ENCODE results near the gene EXOC3. TPM values are rescaled to one million over a fixed set of nuclear protein-coding genes. Genes with fewer than 3 reads are reported as not detected.
"Not testable (repeated sequence)": the region's sequence is repeated elsewhere in the genome, so short reads cannot be mapped to it uniquely, and the experiment has no call there.

The EXOC3 gene
- total RNA-seq, 1 donor from 2014 or later: 66.4 TPM

DNA sequence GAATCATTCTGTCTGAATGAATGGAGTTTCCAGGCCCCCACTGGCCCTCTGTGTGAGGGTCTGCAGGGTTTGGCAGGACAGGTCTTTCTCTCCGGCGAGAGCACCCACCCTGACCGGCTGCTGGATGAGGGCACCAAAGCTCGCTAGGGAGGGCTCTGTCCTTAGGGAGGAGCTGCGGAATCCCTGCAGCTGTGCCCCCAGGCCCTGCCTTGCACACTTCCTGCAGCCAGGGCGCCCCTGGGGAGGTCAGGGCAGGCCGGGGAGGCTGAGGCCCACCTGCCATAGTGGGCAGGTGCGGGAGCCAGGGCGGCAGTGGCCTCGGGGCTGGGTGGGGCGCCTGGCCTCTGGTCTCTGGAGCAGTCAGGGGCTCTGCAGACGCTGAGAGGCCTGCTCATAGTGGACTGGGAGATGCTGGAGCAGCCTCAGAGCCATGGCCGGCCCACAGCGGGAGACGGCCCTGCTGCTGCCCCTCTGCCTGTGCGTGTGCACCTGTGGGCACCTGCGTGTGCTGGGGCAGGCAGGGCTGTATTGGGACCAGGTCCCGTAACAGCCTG, 36.1 kb downstream of the EXOC3 start:
- no peak for DNase-seq (ENCODE audit: low spot score)
- intact Hi-C loops (cut with micrococcal nuclease): no loop called here
- peaks cover 2% of the 10 kb centered on the region for H3K4me1 Mint-ChIP-seq (ENCODE audit: low read depth)
- no peaks in the 10 kb centered on the region for H3K9me3 Mint-ChIP-seq
- H3K27me3 Mint-ChIP-seq (ENCODE audit: low read depth): peaks cover 3% of the 10 kb centered on the region
- H3K36me3 Mint-ChIP-seq (ENCODE audit: low read depth): no peaks in the 10 kb centered on the region
- no peak overlapping the region for H3K27ac Mint-ChIP-seq
- no peak overlapping the region for H3K4me3 Mint-ChIP-seq (ENCODE audit: low read depth)

DNA sequence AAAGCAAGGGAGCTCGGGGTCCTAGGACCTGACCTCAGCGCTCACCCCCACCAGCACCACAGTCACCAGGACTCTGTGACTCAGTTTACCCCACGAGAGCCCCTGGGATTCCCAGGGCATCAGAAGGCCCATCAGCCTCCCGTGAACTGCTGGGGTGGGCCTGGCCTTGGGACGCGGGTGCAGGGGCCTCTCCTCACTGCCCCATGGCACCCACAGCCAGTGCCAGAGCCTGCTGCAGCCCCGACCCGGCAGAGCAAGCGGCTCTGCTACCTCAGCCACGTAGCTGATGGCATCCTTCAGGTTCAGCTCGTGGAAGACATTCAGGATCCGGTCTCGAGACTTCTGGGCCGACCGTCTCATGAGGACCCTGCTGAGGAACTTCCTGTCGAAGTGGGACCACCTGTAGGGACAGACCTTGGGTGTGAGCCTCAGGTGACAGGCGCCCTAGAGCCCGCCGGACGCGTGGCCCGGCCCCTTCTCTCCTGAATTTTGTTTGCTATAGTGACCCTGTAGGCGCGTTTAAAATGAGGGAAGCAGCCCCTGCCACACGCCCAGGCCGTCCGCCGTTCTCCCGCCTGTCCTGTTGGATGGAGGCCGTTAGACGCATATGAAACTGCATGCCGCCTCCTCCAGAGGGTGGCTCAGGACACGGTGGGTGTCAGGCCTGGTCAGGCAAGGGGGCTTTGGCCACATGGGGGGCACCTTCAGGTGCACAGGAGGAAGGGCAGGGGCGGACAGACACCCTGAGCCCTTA, 36.8 kb downstream of the EXOC3 start:
- Mint-ChIP-seq H3K27ac (no peak overlapping the region), H3K9me3 (no peaks in the 10 kb centered on the region), H3K36me3 (ENCODE audit: low read depth) (no peaks in the 10 kb centered on the region), H3K4me3 (ENCODE audit: low read depth) (no peak overlapping the region), H3K4me1 (ENCODE audit: low read depth) (peaks cover under 1% of the 10 kb centered on the region), H3K27me3 (ENCODE audit: low read depth) (peaks cover 3% of the 10 kb centered on the region)
- intact Hi-C loops (cut with micrococcal nuclease): no loop called here
- no peak for DNase-seq (ENCODE audit: low spot score)

DNA sequence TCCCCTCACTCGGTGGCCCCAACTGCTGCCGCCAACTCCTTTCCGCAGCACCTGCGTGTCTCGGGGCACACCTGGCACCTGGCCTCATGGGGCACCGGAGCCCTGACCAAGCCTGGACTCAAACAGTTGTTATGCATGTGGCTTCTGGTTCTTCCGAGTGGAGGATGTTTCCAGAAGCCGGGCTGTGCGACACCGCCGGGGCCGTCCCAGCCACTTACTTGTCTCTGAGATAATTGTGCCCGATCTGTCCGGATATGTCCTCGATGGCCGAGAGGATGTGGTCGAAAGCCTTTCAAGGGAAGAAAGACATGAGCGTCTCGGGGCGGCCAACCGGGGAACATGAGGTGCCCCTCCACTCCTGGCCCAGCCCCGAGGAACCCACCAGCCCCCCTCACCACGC, 38.4 kb downstream of the EXOC3 start:
- H3K4me1 Mint-ChIP-seq (ENCODE audit: low read depth): no peaks in the 10 kb centered on the region
- intact Hi-C loops (cut with micrococcal nuclease): no loop called here
- H3K4me3 Mint-ChIP-seq (ENCODE audit: low read depth): no peak overlapping the region

DNA sequence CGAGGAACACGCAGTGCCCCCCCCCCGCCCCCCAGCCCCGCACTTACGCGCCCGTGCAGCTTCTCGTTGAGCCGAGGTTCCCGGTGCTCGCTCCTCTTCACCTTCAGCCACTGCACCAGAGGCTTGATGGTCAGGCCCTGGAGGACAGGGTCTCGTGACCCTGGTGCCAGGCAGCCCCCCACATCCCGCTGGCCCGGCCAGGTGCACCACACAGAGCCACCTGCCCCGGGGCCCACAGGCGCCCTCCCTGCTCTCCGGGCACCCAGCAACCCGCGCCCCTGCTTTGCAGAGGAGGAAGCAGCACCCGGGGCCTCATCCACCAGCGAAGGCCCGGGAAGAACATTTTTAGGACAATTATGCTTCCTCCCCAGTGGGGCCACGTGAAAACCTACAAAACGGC, 39.0 kb downstream of the EXOC3 start:
- DNase-seq (ENCODE audit: low spot score): no peak
- no peaks in the 10 kb centered on the region for H3K4me1 Mint-ChIP-seq (ENCODE audit: low read depth)
- peaks cover 1% of the 10 kb centered on the region for H3K27me3 Mint-ChIP-seq (ENCODE audit: low read depth)
- H3K9me3 Mint-ChIP-seq: no peaks in the 10 kb centered on the region
- H3K36me3 Mint-ChIP-seq (ENCODE audit: low read depth): no peaks in the 10 kb centered on the region
- no peak overlapping the region for H3K4me3 Mint-ChIP-seq (ENCODE audit: low read depth)
- no peak overlapping the region for H3K27ac Mint-ChIP-seq
- intact Hi-C loops (cut with micrococcal nuclease): no loop called here

More for the DNA sequence above, 38.4 kb downstream of the EXOC3 start:
- Mint-ChIP-seq H3K27me3 (ENCODE audit: low read depth) (peaks cover 1% of the 10 kb centered on the region), H3K27ac (no peak overlapping the region), H3K36me3 (ENCODE audit: low read depth) (no peaks in the 10 kb centered on the region), H3K9me3 (no peaks in the 10 kb centered on the region)
- DNase-seq (ENCODE audit: low spot score): no peak

DNA sequence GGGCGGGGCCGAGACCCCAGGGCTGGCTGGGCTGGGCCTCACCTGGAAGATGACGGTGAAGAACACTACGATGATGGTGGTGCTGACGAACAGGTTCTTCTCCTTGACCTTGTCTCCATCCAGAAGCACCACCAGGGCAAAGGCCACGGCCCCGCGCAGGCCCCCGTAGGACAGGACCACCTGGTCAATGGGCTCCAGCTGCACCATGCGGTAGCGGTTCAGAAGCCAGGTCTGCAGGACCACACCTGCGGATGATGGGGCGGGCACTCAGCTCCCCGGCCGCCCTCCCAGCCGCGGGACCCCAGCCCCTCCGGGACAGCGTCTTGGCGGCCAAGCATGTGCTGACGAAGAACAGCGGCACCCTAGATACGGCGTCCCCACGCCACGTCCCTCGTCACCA, 39.5 kb downstream of the EXOC3 start:
- no peaks in the 10 kb centered on the region for H3K4me1 Mint-ChIP-seq (ENCODE audit: low read depth)
- H3K9me3 Mint-ChIP-seq: no peaks in the 10 kb centered on the region
- no peak for DNase-seq (ENCODE audit: low spot score)
- no peak overlapping the region for H3K27ac Mint-ChIP-seq
- intact Hi-C loops (cut with micrococcal nuclease): no loop called here
- no peaks in the 10 kb centered on the region for H3K36me3 Mint-ChIP-seq (ENCODE audit: low read depth)
- H3K27me3 Mint-ChIP-seq (ENCODE audit: low read depth): peaks cover 1% of the 10 kb centered on the region
- H3K4me3 Mint-ChIP-seq (ENCODE audit: low read depth): no peak overlapping the region

DNA sequence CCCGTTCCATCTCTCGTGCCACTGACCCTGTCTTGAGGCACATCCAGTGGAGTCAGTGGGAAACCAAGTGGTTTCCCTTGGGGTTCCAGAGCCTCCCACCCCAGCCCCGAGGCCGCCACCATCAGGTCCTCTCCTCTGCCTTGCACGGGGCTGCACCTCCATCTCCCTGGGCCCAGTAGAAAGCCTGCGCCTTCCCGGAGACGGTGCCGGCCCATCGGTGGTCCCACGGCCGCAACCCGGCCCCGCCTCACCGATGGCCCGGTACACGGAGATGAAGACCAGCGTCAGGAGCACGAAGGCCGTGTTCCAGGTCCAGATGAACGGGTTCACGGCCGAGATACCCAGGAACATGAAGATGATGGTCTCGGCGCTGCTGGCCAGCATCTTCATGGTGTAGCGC, 40.0 kb downstream of the EXOC3 start:
- Mint-ChIP-seq H3K27ac (no peak overlapping the region), H3K27me3 (ENCODE audit: low read depth) (peaks cover 1% of the 10 kb centered on the region), H3K36me3 (ENCODE audit: low read depth) (no peaks in the 10 kb centered on the region), H3K9me3 (no peaks in the 10 kb centered on the region), H3K4me1 (ENCODE audit: low read depth) (no peaks in the 10 kb centered on the region), H3K4me3 (ENCODE audit: low read depth) (no peak overlapping the region)
- no peak for DNase-seq (ENCODE audit: low spot score)
- intact Hi-C loops (cut with micrococcal nuclease): no loop called here

DNA sequence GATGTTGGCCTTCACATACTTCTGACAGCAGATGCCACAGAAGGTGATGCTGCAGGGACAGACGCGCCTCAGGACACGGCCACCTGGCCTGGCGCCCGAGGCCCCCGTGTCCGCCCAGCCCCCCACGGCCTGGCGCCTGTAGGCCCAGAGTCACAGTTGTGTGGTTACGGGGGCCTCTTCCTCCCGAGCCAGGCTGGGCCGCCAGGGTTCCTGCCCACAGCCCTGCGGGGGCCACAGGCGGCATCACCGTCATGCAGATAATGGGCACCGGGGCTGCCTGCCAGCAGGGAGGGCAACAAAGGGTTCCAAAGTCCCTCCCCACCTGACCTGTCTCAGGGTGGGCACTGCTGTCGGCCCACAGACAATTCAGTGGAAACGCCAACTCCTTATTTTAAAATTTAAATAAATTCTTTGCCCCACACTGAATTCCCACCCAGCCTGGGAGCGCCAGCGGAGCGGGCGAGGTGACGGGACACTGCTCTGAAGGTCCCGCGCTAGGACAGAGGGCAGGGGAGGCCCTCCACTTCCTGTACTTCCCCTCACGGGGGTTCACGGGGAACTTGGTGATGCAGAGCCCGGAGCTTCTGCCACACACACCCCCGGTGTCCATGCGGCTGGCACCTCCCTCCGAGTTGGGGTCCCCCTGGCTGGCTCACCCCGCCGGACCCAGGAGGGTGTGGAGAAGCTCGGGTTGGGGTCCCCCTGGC, 40.6 kb downstream of the EXOC3 start:
- Mint-ChIP-seq H3K27me3 (ENCODE audit: low read depth) (peaks cover 1% of the 10 kb centered on the region), H3K9me3 (no peaks in the 10 kb centered on the region), H3K36me3 (ENCODE audit: low read depth) (no peaks in the 10 kb centered on the region), H3K27ac (no peak overlapping the region), H3K4me1 (ENCODE audit: low read depth) (no peaks in the 10 kb centered on the region), H3K4me3 (ENCODE audit: low read depth) (no peak overlapping the region)
- no peak for DNase-seq (ENCODE audit: low spot score)
- intact Hi-C loops (cut with micrococcal nuclease): no loop called here

DNA sequence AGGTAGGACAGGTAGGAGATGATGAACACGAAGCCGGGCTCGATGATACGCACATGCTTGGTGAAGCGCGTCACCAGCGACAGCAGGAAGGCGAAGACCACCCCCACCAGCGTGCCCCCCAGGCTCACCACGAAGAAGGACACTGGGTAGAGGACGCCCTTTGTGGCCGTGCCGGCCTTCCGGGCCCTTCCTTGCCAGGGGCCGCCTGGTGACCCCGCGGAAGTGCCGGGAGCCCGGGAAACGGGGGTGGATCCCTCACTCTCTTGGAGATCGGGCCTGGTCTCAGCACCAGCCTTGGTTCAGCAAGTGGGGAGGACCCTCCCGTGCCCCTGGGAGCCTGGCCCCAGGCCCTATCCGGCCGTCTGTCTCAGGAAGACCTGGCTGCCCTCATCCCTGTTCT, 41.6 kb downstream of the EXOC3 start:
- Mint-ChIP-seq H3K4me1 (ENCODE audit: low read depth) (no peaks in the 10 kb centered on the region), H3K36me3 (ENCODE audit: low read depth) (no peaks in the 10 kb centered on the region), H3K27me3 (ENCODE audit: low read depth) (peaks cover 1% of the 10 kb centered on the region), H3K27ac (no peak overlapping the region), H3K4me3 (ENCODE audit: low read depth) (no peak overlapping the region), H3K9me3 (no peaks in the 10 kb centered on the region)
- no peak for DNase-seq (ENCODE audit: low spot score)
- intact Hi-C loops (cut with micrococcal nuclease): no loop called here

DNA sequence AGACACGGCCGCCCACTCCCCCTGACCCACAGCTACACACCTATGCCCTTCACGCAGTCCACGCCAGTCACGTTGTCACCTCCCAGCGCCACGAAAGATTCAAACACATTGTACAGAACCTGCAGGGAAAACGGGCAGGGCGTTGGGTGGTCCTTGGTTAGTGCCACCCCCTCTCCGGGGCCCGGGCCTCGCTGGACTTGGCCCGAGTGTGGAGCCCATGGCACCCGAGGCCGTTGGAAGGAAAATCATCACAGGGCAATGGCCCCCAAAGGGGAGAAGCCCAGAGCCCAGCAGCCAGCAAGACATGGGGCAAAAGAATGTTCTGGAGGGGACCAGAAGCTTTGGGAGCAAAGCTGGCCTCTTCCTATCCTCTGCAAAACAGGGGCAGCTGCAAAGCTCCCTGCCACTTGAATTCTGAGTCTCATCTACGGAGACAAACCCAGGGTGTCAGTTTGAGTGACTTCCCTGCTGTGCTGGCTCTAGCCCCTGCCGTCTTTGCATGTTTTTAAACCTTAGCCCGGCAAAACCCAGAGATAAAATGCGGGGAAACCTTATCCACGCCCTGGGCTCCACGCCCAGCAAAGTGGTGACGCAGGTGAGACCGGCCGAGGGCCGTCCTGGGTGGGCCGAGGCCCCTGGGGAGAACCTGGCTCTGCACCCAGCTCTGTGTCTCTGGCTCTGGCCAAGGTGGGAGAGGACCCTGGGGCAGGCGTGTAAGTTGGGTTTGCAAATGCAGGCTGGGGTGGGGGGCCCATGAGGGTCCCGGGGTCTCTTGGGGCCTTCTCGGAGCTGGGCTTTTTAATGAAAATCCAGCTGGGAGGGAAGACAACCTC, 42.4 kb downstream of the EXOC3 start:
- no peak overlapping the region for H3K4me3 Mint-ChIP-seq (ENCODE audit: low read depth)
- no peak overlapping the region for H3K27ac Mint-ChIP-seq
- H3K36me3 Mint-ChIP-seq (ENCODE audit: low read depth): no peaks in the 10 kb centered on the region
- intact Hi-C loops (cut with micrococcal nuclease): no loop called here
- no peaks in the 10 kb centered on the region for H3K4me1 Mint-ChIP-seq (ENCODE audit: low read depth)
- H3K9me3 Mint-ChIP-seq: no peaks in the 10 kb centered on the region
- no peak for DNase-seq (ENCODE audit: low spot score)
- peaks cover 1% of the 10 kb centered on the region for H3K27me3 Mint-ChIP-seq (ENCODE audit: low read depth)

DNA sequence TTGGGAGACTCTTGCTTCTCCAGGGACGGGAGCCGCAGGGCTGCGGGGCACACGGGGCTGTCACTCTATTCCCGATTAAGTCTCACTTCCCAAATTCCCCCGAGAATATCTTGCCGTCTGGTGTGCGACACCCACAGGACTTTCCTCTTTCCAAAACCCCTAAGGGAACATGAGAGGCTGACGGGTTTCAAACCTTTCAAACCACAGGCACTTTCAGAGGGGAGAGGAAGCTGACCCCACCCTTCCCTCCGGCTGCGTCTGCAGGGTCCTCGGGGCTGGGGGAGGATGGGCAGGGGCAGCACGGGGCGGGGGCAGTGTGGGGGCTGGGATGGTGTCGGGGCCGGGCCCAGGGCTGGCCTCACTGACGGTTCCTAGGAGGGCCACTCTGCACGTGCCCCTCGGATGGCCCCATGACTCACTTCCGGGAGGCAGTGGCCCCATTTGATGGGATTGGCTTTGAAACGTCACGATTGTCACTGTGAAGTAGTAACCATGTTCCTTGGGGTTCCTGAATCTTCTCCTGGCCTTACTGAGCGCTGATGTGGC, 43.0 kb downstream of the EXOC3 start:
- Mint-ChIP-seq H3K4me3 (ENCODE audit: low read depth) (no peak overlapping the region), H3K4me1 (ENCODE audit: low read depth) (no peaks in the 10 kb centered on the region), H3K27ac (no peak overlapping the region), H3K36me3 (ENCODE audit: low read depth) (no peaks in the 10 kb centered on the region), H3K9me3 (no peaks in the 10 kb centered on the region), H3K27me3 (ENCODE audit: low read depth) (peaks cover 1% of the 10 kb centered on the region)
- no peak for DNase-seq (ENCODE audit: low spot score)
- intact Hi-C loops (cut with micrococcal nuclease): no loop called here

DNA sequence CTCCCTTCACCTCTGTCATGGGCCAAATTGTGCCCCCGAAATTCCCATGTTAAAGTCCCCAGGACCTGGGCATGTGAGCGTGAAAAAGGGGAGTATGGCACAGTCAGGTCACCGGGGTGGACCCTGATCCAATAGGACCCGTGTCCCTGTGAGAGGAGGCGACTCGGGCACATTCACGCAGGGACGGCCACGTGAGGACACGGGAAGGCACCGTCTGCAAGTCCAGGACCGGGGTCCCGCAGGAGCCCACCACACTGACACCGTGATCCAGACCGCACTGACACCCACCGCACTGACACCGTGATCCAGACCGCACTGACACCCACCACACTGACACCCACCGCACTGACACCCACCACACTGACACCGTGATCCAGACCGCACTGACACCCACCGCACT, 43.6 kb downstream of the EXOC3 start:
- H3K27me3 Mint-ChIP-seq (ENCODE audit: low read depth); H3K9me3 Mint-ChIP-seq; H3K36me3 Mint-ChIP-seq (ENCODE audit: low read depth); H3K4me3 Mint-ChIP-seq (ENCODE audit: low read depth); H3K27ac Mint-ChIP-seq; DNase-seq (ENCODE audit: low spot score); H3K4me1 Mint-ChIP-seq (ENCODE audit: low read depth); intact Hi-C loops (cut with micrococcal nuclease): not testable (repeated sequence)

DNA sequence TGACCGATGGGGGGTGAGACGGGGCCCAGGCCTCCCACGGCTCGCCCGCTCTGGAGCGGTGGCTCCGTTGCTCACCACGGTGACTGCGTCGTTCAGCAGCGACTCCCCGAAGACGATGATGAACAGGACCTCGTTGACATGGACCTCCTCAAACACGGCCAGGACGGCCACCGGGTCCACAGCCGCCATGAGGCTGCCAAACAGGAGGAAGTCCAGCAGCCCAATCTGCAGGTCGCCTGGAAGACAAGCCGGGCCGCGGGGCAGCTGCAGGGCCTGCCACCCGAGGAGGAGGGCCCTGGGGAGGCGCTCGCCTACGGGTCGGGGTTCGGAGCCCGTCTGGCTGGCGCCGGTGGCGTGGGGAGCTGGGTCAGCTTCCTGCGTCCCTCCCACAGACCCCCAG, 45.3 kb downstream of the EXOC3 start:
- Mint-ChIP-seq H3K27me3 (ENCODE audit: low read depth) (peaks cover 1% of the 10 kb centered on the region), H3K4me1 (ENCODE audit: low read depth) (no peaks in the 10 kb centered on the region), H3K36me3 (ENCODE audit: low read depth) (no peaks in the 10 kb centered on the region), H3K9me3 (no peaks in the 10 kb centered on the region), H3K27ac (no peak overlapping the region), H3K4me3 (ENCODE audit: low read depth) (no peak overlapping the region)
- intact Hi-C loops (cut with micrococcal nuclease): no loop called here
- DNase-seq (ENCODE audit: low spot score): no peak
